H9 (cell line): ENCODE data around the gene CPT2. TPM values are rescaled to one million over a fixed set of nuclear protein-coding genes. Genes with fewer than 3 reads are reported as not detected.

ENCODE experiments used
- DNase-seq: peaks from one replicate; pipeline ENCODE4 v3.0.0-alpha.2; 2017
- H2AFZ ChIP-seq: one replicate; pipeline ENCODE4 v1.6.1; 2013; ENCODE audit warnings: mild to moderate bottlenecking, low read length, control low read depth, moderate library complexity
- H2AK5ac ChIP-seq: 2 replicates; pipeline ENCODE4 v1.6.1; 2013; ENCODE audit warnings: low read length, control low read depth, mixed read lengths; ENCODE audit not compliant: insufficient read length
- H2BK120ac ChIP-seq: one replicate; pipeline ENCODE4 v1.6.1; 2013; ENCODE audit warnings: low read depth, mild to moderate bottlenecking, low read length, control low read depth, inconsistent platforms; ENCODE audit not compliant: poor library complexity, severe bottlenecking
- H2BK12ac ChIP-seq: 2 replicates; pipeline ENCODE4 v1.6.1; 2013; ENCODE audit warnings: low read length, control low read depth, mixed read lengths, low read depth; ENCODE audit not compliant: insufficient read length
- H2BK15ac ChIP-seq: 2 replicates; pipeline ENCODE4 v1.6.1; 2013; ENCODE audit warnings: low read depth, low read length, control low read depth
- H2BK20ac ChIP-seq: one replicate; pipeline ENCODE4 v1.6.1; 2013; ENCODE audit warnings: low read depth, mild to moderate bottlenecking, low read length, control low read depth, inconsistent platforms; ENCODE audit not compliant: poor library complexity, severe bottlenecking
- H2BK5ac ChIP-seq: 2 replicates; pipeline ENCODE4 v1.6.1; 2013; ENCODE audit warnings: low read length, control low read depth, mixed read lengths; ENCODE audit not compliant: insufficient read length
- H3K14ac ChIP-seq: 2 replicates; pipeline ENCODE4 v1.6.1; 2013; ENCODE audit warnings: low read length, control low read depth; ENCODE audit not compliant: insufficient read depth
- H3K18ac ChIP-seq: 2 replicates; pipeline ENCODE4 v1.6.1; 2013; ENCODE audit warnings: low read depth, mild to moderate bottlenecking, mixed read lengths, low read length, control low read depth; ENCODE audit not compliant: insufficient read length
- H3K23ac ChIP-seq: 2 replicates; pipeline ENCODE4 v1.6.1; 2013; ENCODE audit warnings: low read length, control low read depth, mixed read lengths, low read depth; ENCODE audit not compliant: insufficient read length
- H3K23me2 ChIP-seq: 2 replicates; pipeline ENCODE4 v1.6.1; 2013; ENCODE audit warnings: low read depth, mild to moderate bottlenecking, mixed read lengths, low read length, control low read depth; ENCODE audit not compliant: insufficient read length, poor library complexity, severe bottlenecking
- H3K27ac ChIP-seq: 2 replicates; pipeline ENCODE4 v1.5.1; 2013; ENCODE audit warnings: low read length, control low read depth, mixed read lengths, low read depth; ENCODE audit not compliant: insufficient read length
- H3K27me3 ChIP-seq: 2 replicates; pipeline ENCODE4 v1.6.1; 2013; ENCODE audit warnings: low read length, control low read depth, inconsistent platforms; ENCODE audit not compliant: insufficient read depth
- H3K4ac ChIP-seq: 2 replicates; pipeline ENCODE4 v1.6.1; 2013; ENCODE audit warnings: low read depth, mild to moderate bottlenecking, control low read depth, inconsistent platforms, low read length, moderate library complexity
- H3K4me1 ChIP-seq: 2 replicates; pipeline ENCODE4 v1.6.1; 2013; ENCODE audit warnings: low read length, control low read depth, inconsistent platforms; ENCODE audit not compliant: insufficient read depth
- H3K4me2 ChIP-seq: 2 replicates; pipeline ENCODE4 v1.6.1; 2013; ENCODE audit warnings: low read length, control low read depth, mixed read lengths; ENCODE audit not compliant: insufficient read length, insufficient read depth
- H3K56ac ChIP-seq: 2 replicates; pipeline ENCODE4 v1.6.1; 2013; ENCODE audit warnings: low read depth, mild to moderate bottlenecking, mixed read lengths, low read length, control low read depth; ENCODE audit not compliant: insufficient read length
- H3K79me1 ChIP-seq: 2 replicates; pipeline ENCODE4 v1.6.1; 2013; ENCODE audit warnings: low read depth, mild to moderate bottlenecking, moderate library complexity, low read length, control low read depth, inconsistent platforms; ENCODE audit not compliant: insufficient read depth, poor library complexity, severe bottlenecking
- H3K79me2 ChIP-seq: 2 replicates; pipeline ENCODE4 v1.6.1; 2013; ENCODE audit warnings: low read length, control low read depth, inconsistent platforms; ENCODE audit not compliant: insufficient read depth
- H3K9ac ChIP-seq: 2 replicates; pipeline ENCODE4 v1.6.1; 2013; ENCODE audit warnings: low read length, control low read depth, mixed read lengths; ENCODE audit not compliant: insufficient read length; ENCODE audit errors: extremely low read depth
- H3K9me3 ChIP-seq: one replicate; pipeline ENCODE4 v1.6.1; 2013; ENCODE audit warnings: low read depth, low read length, inconsistent platforms; ENCODE audit not compliant: control insufficient read depth
- H3T11ph ChIP-seq: one replicate; pipeline ENCODE4 v1.6.1; 2013; ENCODE audit warnings: mild to moderate bottlenecking, low read length, control low read depth, inconsistent platforms
- H4K20me1 ChIP-seq: one replicate; pipeline ENCODE4 v1.6.1; 2013; ENCODE audit not compliant: control insufficient read depth, insufficient read length, insufficient read depth
- H4K5ac ChIP-seq: 2 replicates; pipeline ENCODE4 v1.6.1; 2013; ENCODE audit warnings: low read depth, mild to moderate bottlenecking, mixed read lengths, low read length, control low read depth; ENCODE audit not compliant: insufficient read length
- H4K8ac ChIP-seq: replicated peaks from 2 replicates; pipeline ENCODE4 v1.6.1; 2013; ENCODE audit warnings: low read length, control low read depth, mixed read lengths, low read depth; ENCODE audit not compliant: insufficient read length
- H4K91ac ChIP-seq: 2 replicates; pipeline ENCODE4 v1.6.1; 2013; ENCODE audit warnings: low read depth, mild to moderate bottlenecking, moderate library complexity, mixed read lengths, low read length, control low read depth; ENCODE audit not compliant: insufficient read length
- H3K27ac Mint-ChIP-seq, 3 experiments: 2 replicates in 2 of 3; 3 replicates in 1 of 3; pipeline ENCODE4 v1.8.0; 2020 to 2021; ENCODE audit warnings: mixed read lengths in 3 of 3, mild to moderate bottlenecking in 1 of 3, moderate library complexity in 1 of 3
- H3K27me3 Mint-ChIP-seq: 2 replicates; pipeline ENCODE4 v1.8.0; 2021; ENCODE audit warnings: low read depth, mild to moderate bottlenecking, moderate library complexity, mixed read lengths
- H3K36me3 Mint-ChIP-seq, 3 experiments: 2 replicates in 2 of 3; 3 replicates in 1 of 3; pipeline ENCODE4 v1.8.0; 2020 to 2021; ENCODE audit warnings: low read depth in 3 of 3, mixed read lengths in 3 of 3; ENCODE audit not compliant: insufficient read depth in 1 of 3
- H3K4me1 Mint-ChIP-seq, 2 experiments: 2 replicates each; pipeline ENCODE4 v1.8.0; 2020; ENCODE audit warnings: mixed read lengths in 2 of 2
- H3K4me3 Mint-ChIP-seq, 2 experiments: 2 replicates in 1 of 2; 3 replicates in 1 of 2; pipeline ENCODE4 v1.8.0; 2020 to 2021; ENCODE audit warnings: mild to moderate bottlenecking in 2 of 2, mixed read lengths in 2 of 2, moderate library complexity in 1 of 2
- H3K9me3 Mint-ChIP-seq, 2 experiments: 2 replicates in 1 of 2; 3 replicates in 1 of 2; pipeline ENCODE4 v1.8.0; 2020; ENCODE audit warnings: mild to moderate bottlenecking in 2 of 2, mixed read lengths in 2 of 2, moderate library complexity in 1 of 2
- WGBS: extraction: QIAGEN DNeasy Blood & Tissue Kit; methylation state at CpG from one replicate; pipeline ENCODE4 v1.1.7; 2013; ENCODE audit warnings: missing lambda C conversion rate, low lambda C conversion rate, mixed read lengths; ENCODE audit not compliant: insufficient read length; ENCODE audit errors: extremely low coverage; 5-methylcytosine and 5-hydroxymethylcytosine counted together
- total RNA-seq: library from RNA; stranded (reverse); gene quantifications from 2 replicates; pipeline ENCODE4 v1.2.1, GENCODE V29; 2021
- TF ChIP-seq, protein P1 (sequence below): fragments of 200-600 bp; sonication (generic); conservative IDR thresholded peaks from 3 replicates; pipeline ENCODE4 v1.8.0; 2021; ENCODE audit warnings: antibody characterized with exemption, mild to moderate bottlenecking

The CPT2 gene
- total RNA-seq, 1 experiment from 2014 or later, result 33.2 TPM

DNA sequence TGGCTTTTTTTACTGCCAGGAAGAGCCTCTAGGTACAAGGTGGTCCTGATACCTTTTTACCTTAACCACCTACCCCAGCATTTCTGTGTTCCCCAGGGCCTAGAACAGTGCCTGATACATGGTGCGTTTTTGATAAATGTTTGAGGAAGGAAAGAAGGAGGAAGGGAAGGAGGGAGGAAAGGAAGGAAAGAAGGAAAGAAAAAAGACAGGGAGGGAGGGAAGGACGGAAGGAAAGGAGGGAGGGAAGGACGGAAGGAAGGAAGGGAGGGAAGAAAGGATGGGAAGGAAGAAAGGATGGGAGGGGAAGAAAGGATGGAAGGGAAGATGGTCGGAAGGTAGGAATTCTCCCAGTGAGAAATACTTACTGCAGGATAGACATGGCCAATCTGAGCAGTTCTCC lies 53.7 kb downstream of the CPT2 start:
- H3K36me3 Mint-ChIP-seq, result peaks cover 25 to 90% (median 74%) of the 10 kb centered on the region in 3 experiments

More for the DNA sequence above, 53.7 kb downstream of the CPT2 start:
- TF ChIP-seq, protein P1, sequence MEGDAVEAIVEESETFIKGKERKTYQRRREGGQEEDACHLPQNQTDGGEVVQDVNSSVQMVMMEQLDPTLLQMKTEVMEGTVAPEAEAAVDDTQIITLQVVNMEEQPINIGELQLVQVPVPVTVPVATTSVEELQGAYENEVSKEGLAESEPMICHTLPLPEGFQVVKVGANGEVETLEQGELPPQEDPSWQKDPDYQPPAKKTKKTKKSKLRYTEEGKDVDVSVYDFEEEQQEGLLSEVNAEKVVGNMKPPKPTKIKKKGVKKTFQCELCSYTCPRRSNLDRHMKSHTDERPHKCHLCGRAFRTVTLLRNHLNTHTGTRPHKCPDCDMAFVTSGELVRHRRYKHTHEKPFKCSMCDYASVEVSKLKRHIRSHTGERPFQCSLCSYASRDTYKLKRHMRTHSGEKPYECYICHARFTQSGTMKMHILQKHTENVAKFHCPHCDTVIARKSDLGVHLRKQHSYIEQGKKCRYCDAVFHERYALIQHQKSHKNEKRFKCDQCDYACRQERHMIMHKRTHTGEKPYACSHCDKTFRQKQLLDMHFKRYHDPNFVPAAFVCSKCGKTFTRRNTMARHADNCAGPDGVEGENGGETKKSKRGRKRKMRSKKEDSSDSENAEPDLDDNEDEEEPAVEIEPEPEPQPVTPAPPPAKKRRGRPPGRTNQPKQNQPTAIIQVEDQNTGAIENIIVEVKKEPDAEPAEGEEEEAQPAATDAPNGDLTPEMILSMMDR, result no peak
- 95% methylated on average over 3 of the region's 4 CpGs for WGBS
- H2AFZ ChIP-seq, result no peak overlapping the region
- H2BK20ac ChIP-seq, result no peak overlapping the region
- no peak for DNase-seq
- H2BK120ac ChIP-seq, result no peak overlapping the region
- H3K79me1 ChIP-seq, result no peaks in the 10 kb centered on the region
- H3K4me3 Mint-ChIP-seq, result no peak overlapping the region
- H2BK15ac ChIP-seq, result no peak overlapping the region
- H3K23ac ChIP-seq, result no peak overlapping the region
- H2BK12ac ChIP-seq, result no peak overlapping the region
- H3K56ac ChIP-seq, result no peak overlapping the region
- H3K4me1 Mint-ChIP-seq, result no peaks in the 10 kb centered on the region
- no peak overlapping the region for H2BK5ac ChIP-seq
- H3K9me3 Mint-ChIP-seq, result no peaks in the 10 kb centered on the region
- no peak overlapping the region for H4K8ac ChIP-seq
- no peak overlapping the region for H3K14ac ChIP-seq
- H4K5ac ChIP-seq, result no peak overlapping the region
- H3K27ac ChIP-seq, result no peak overlapping the region
- H3K79me2 ChIP-seq, result no peaks in the 10 kb centered on the region
- H3K27ac Mint-ChIP-seq, result no peak overlapping the region
- H3K27me3 ChIP-seq, result no peaks in the 10 kb centered on the region
- H4K20me1 ChIP-seq, result no peaks in the 10 kb centered on the region
- H3K9ac ChIP-seq, result no peak overlapping the region
- H3K27me3 Mint-ChIP-seq, result no peaks in the 10 kb centered on the region
- H3K4me1 ChIP-seq, result no peaks in the 10 kb centered on the region
- H3K4ac ChIP-seq, result no peak overlapping the region
- no peak overlapping the region for H3K18ac ChIP-seq
- no peak overlapping the region for H3T11ph ChIP-seq
- H2AK5ac ChIP-seq, result no peak overlapping the region
- H4K91ac ChIP-seq, result no peak overlapping the region
- H3K23me2 ChIP-seq, result no peaks in the 10 kb centered on the region
- H3K4me2 ChIP-seq, result no peak overlapping the region
- no peaks in the 10 kb centered on the region for H3K9me3 ChIP-seq
